Right ventricle myocardium inferior (tissue), 1 donor: ENCODE results near the gene CEP128. TPM values are rescaled to one million over a fixed set of nuclear protein-coding genes. Genes with fewer than 3 reads are reported as not detected.

ENCODE experiments used
- ATAC-seq: fragments of 200-7000 bp; cut with Tn5 transposase; one replicate; pipeline ENCODE4 v1.9.1; 2020; ENCODE audit warnings: mild to moderate bottlenecking, moderate library complexity
- DNase-seq: peaks from one replicate; pipeline ENCODE4 v3.0.0; 2021; ENCODE audit errors: missing footprints
- intact Hi-C: fragments of 100-400 bp; cut with DNase I; formaldehyde crosslinking; loops from one replicate; pipeline ENCODE4 v1.11.0; 2022
- long read RNA-seq: library from polyadenylated mRNA; unstranded; transcript quantifications from one replicate; pipeline ENCODE4 v2.0.0, GENCODE V29; 2021
- total RNA-seq: library from RNA; stranded (reverse); fragmentation: NEBNext Ultra II Directional; extraction: Animal tissue kit (Norgen Biotek cat#: 25700); gene quantifications from one replicate; pipeline ENCODE4 v1.2.1, GENCODE V29; 2021
- donor health status: DM: no; HTN: yes; CAD: no; lungs with severe emphysema.

The CEP128 gene
- total RNA-seq = 3.5 TPM
- long read RNA-seq = 0 reads

DNA sequence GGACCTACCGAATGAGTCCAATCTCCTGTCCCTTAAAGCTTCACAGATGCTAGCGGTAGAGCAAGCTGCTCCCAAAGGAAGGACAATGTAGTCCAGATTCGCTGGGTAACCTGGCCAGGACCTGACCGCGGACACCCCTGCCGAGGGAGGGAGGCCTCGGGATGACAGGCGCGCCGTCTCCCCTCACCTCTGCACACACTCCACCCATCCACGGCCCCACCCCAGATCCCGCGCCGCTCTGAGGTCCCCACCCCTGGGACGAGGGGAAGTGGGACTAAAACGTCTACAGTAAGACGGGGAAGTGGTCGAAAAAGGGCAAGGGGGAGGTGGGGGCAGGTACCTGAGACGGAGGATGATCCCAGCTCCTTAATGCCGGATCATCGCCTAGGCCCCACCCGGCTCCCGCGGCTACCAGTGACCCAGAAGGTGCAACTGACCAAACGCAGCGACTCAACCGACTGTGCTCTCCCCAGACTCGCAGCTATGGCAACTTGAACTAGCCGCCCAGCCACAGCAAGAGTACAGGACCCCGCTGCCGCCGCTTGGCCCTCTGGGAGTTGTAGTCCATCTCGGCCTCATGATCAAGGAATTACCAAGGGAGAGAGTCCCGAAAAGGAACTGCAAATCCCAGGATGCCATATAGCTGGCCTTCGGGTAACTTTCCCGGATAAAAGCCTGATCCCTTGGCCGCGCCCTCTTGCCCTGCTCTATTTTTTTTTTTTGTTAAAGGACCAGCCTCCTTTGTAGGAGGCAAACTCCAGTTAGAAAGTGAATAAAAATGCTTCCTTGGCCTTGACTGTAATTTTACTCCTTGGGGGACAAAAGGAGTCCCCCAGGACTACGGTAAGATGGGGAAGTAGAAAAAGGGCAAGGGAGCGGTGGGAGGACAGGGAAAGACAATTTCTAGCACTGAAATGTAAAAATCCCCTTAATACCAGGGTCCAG, at the start of gene CEP128:
TSS of gene CEP128 (minus strand) at position 498 of the 945 bp plus-strand sequence.
- peak; percentile 100 for ATAC-seq
- intact Hi-C loops = no loop called here
- peak; percentile 96 for DNase-seq

DNA sequence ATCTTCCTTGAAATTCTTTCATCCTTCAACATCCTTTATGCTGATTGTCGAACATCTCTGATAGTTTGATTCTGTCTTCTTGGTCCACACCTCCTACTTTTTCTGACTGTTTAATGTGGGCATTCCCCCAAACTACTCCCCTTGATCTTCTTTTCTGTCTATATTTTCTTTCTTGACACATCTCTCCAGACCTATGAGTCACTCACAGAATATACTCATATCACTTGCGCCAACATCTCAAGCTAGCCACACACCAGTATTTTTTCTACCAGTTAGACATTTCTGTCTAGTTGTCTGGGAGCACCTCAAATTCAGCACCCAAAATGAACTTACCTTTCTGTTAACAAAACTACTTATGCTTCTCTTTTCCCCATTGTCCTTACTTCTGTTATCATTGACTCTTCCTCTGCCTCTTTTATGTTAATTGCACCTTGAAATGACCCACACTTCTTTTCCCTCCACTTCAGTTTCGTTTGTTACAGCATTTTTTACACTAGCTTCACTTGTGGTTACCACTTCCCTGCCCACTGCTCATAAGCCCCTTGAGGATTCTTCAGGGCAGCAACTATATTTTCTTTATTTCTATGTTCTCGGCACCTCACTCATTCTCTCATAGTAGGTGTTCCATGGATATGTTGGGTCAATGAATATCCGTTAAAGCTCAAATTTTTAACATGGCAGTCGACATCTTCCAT, 47.3 kb upstream of the CEP128 start:
- ATAC-seq (no peak), DNase-seq (no peak)
- intact Hi-C loops = no loop called here

DNA sequence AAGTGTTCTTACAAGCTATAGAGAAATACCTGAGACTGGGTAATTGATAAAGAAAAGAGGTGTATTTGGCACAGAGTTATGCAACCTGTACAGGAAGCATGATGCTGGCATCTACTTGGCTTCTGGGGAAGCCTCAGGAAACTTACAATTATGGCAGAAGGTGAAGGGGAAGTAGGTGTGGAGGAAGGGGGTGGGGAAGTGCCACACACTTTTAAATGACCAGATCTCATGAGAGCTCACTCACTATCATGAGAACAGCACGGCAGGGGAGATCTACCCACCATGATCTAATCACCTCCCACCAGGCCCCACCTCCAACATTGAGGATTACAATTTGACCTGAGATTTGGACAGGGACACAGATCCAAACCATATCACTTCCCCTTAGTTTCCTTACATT, 46.7 kb upstream of the CEP128 start:
- ATAC-seq (no peak), DNase-seq (no peak)
- intact Hi-C loops = no loop called here

DNA sequence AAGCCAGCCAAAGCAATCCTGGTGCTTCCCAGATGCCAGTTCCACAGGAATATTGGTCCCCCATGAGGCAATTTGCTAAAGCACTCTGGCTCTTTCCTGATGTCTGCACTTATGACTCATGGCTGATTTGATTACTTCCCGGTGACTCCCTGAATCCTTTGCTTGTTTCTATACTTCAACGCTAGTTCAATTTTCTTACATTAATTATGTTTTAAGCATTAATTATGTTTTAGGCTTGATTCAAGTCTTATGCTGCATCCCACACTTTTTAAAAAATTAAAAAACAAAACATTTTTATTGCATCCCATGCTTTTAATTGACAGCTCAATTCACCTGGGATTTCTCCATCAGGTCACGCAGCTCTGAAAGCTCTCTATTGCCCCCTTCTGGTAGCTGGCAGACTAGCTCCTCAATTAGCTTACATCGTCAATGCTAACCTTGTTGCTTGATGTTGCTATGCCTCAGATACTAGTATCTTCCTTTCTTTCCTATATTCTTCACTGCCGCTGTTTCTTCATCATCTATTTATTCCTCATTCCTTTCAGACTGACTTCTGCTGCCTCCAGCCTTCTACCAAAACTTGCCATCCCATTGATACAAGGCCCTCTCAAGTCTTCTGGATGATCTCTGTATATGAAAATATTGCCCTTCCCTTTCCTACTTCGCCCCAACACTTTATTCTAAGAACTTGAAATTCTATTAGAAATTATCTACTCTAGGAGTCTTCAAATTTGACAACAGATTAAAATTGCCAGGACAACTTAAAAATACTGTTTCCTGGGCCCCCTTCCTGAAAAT, 45.9 kb upstream of the CEP128 start:
- ATAC-seq (peak; percentile 75), DNase-seq (no peak)
- intact Hi-C loops = loop anchor here (1.0 kb wide), 1 partner anchor 33 kb away; no protein-coding TSS in a partner anchor

DNA sequence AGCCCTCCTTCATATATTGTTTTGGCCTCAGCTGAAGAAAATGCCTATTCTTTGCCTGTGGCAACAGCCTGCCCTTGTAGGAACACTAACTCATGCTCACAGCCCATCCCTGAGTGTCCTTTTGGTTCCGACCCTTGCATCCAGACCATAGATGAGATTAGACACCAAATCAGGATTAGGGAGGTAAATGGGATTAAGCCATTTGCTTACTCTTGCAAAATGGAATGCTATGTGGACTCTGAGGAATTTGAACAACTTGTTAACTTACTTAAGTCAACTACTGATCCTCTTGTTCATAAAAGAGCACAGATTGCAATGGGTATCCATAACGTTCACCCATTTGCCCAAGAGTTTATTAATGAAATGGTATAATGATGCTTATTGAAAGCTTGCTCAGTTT, 41.2 kb upstream of the CEP128 start:
- no peak for ATAC-seq
- intact Hi-C loops = no loop called here
- no peak for DNase-seq

DNA sequence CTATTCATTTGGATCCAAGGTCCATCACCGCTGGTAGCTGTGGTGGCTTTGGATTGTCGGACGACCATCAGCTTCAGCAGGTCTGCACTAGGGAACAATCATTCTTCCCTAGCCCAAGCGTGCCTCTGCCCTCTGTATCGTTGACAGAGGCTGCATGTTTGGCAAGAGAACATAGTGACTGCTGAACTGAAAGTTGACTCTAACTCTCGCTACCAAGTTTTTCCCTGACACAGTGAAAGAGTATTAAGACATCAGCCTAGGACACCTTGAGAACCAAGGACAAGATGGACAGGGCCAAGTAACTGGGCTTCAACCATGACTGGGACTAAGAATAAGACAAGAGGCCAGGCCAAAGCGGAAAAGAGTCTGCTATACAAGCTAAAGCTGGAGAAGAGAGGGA, 40.1 kb upstream of the CEP128 start:
- ATAC-seq (no peak), DNase-seq (no peak)
- intact Hi-C loops = no loop called here

DNA sequence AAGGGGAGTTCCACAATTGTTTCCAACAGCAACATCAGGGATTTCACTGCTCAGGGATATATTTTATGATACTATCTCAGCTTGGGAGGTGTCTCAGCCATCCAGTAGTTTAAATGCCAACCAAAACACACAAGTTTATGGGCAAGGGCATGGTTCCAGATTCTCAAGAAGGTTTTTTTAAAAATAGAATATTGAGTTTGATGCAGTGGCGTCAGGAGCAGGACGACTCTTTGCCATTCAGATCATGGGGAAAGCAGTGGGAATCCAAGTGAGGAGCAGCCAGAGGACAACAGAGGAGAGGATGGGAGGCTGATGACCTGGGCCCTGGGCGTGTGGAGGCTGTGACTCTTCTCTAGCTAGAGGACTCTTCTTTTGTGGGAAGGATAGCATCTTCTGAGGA, 39.6 kb upstream of the CEP128 start:
- no peak for DNase-seq
- intact Hi-C loops = no loop called here
- ATAC-seq = no peak

DNA sequence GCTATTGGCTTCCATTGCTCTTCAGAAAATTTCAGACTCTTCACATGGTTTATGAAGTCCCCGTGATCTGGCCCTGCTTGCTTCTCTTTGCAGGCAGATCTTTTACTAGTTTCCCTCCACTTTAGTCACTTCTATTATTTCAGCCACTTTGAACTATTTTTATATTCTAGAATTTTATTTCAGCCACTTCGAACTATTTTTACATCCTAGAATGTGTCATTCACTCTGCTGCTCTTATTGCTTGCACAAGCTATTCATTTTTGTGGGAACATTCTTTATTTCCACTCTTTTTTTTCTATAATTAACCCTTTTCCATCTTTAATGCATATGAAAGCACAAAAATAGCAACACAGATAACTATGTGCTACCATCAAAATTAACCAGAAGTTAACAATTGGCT, 38.4 kb upstream of the CEP128 start:
- DNase-seq (no peak), ATAC-seq (no peak)
- intact Hi-C loops = no loop called here

DNA sequence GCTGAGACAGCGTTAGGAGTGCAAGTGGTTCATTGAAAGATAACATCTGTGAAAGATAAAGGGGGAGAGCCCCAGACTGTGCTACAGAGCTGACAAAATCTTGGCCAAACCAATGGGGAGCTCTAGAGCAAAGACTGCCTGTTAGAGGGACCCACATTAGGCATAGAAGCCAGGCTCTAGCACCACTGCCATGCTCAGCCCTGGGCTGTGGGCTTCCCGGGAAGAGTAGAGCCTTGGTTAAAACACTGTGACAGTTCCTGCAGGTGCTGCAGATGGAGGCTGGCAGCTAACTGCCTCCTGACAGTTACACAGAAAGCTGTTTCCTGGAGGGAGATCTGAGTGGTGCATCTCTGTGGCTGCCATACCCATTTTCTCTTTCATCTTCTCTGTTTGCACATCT, 36.9 kb upstream of the CEP128 start:
- ATAC-seq (no peak), DNase-seq (no peak)
- intact Hi-C loops = no loop called here

DNA sequence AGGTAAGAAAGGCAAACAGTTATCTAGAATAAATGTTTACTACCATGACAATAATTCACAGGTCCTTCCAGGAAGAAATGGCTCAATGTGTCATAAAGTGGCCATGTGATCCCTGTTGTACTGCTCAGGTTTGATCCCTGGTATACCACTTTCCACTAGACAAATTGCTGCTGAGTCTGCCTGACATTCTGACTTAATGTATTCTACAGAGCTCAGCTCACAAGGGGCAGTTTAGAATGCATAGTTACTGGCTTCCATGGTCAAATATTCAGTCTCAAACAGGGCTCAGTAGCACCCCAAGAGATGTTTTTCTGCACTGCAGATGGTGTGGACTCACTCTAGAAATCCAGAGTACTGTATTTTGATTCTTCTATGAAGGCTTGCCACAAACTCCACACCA, 35.7 kb upstream of the CEP128 start:
- no peak for ATAC-seq
- intact Hi-C loops = no loop called here
- no peak for DNase-seq

DNA sequence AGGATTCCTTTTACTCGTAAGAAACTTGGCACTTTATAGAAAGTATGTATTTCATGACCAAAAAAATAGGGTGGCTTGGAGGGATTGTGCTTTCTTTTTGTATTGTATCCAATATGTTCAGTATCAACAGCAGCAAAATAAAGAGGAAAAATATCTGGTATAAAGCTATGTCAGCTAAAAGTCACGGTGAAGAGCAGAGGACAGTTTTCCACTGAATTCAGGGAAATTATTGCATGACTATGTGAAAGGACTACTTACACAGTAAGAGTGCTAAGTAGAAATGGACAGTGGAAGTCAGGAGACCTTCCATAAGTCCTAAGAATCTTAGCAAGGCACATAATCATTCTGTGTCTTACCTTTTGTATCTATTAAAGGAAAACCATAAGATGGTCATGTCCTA, 33.1 kb upstream of the CEP128 start:
- intact Hi-C loops = no loop called here
- DNase-seq (no peak), ATAC-seq (no peak)

DNA sequence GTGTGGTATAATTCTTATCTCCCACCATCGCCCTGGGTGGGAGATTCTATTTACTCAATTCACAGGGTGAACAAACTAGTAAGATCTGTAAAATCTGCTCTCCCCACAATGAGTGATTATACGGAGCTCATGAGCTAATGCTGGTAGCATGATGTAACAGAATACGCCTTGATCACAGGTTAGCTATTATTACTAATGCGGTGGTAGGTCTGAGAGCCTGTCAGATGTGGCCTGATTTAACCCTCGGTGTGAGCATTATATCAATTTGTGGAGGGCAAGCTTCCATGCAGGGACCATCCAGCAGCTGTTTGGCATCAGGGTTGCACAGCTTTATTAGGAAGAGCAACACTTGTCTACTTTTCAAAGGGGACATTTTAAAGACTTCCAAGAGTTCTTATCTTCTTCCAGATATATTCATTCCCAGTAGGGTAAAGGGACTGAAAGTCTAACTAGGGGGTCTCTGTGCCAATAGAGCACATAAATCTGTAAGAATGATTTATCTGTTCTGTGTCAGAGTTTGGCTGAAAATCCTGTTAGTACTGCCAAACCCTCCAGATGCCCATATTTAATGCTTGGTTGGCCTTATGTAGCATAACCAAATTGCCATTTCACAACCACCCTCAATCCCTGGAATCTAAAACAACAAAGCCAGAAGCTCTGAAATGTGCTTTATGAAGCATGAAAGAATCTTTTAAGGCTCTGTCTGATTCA, 32.5 kb upstream of the CEP128 start:
- DNase-seq (no peak), ATAC-seq (no peak)
- intact Hi-C loops = no loop called here

DNA sequence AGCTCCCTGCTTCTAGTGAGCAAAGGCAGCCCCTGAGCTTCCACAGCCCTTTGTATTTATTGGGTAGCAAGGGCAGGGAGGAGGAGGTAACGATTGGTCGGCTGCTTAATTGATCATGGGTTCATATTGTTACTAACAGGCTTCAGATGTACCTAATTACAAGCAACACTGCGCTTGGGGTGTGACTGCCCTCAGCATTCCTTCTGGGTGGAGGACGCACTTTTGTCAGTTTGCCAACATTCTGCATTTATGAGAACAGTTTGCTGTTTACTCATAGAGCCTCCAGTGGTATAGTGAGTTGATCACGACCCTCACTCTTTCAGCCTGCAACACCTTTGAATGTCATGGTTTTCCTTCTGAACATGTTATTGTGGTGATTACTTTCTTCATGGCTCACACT, 23.5 kb upstream of the CEP128 start:
- intact Hi-C loops = no loop called here
- ATAC-seq (no peak), DNase-seq (no peak)

DNA sequence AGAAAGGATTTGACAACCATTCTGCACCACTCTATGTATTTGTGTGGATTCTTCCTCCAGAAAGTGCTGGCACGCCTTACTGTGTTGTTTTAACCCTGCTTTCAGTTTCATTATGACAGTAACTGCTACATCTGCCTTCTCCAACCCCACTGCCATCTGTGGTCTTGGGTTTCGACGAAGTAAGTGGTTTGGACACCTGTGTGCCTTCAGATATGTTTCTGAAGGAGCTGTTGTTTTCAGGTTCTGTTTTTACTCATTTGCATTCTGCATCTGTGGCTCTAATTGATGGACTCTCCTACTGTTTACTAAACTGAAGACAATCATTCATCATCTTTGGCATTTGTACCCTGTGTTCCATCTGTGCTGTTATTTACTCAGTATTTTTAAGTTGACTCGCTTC, 18.0 kb upstream of the CEP128 start:
- intact Hi-C loops = loop anchor here (10.0 kb wide), 1 partner anchor 505 kb away; no protein-coding TSS in a partner anchor
- DNase-seq (no peak), ATAC-seq (no peak)

DNA sequence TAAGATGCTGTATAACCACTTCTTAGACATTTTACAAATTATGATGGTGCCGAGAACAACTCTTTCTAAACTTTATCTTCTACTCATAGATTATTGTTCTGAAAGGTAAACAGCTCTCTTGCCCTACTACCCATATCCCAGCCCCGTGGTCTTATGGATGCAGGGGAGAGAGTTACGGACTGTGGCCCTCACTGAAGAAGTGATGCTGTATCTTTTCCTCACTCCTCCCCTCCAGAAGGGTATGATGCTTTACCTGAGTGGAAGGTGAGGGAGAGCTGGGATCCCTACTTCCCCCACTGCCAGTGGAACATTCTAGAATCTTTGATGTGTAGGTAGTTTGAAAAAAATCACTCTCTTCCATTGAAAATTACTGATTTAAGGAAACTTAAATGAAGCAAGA, 17.4 kb upstream of the CEP128 start:
- no peak for ATAC-seq
- intact Hi-C loops = loop anchor here (10.0 kb wide), 1 partner anchor 506 kb away; no protein-coding TSS in a partner anchor
- DNase-seq = no peak

DNA sequence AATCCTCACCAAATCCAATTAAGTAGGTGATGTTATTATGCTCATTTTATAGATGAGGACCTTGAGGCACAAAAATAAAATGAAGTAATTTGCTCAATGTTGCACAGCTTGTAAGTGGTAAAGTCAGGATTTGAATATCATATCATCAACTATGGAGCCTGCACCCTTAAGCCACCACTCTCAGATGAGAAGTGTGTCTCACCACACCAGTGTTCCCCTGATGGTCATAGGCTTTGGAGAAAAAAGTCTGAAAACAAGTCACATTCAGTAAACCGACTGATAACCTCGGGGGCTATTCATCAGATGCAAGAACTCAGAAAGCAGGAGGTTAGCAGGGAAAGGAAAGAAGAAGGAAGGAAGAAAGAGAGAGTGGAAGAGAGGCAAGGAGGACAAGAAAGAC, 16.7 kb upstream of the CEP128 start:
- DNase-seq (no peak), ATAC-seq (no peak)
- intact Hi-C loops = loop anchor here (10.0 kb wide), 1 partner anchor 507 kb away; no protein-coding TSS in a partner anchor

DNA sequence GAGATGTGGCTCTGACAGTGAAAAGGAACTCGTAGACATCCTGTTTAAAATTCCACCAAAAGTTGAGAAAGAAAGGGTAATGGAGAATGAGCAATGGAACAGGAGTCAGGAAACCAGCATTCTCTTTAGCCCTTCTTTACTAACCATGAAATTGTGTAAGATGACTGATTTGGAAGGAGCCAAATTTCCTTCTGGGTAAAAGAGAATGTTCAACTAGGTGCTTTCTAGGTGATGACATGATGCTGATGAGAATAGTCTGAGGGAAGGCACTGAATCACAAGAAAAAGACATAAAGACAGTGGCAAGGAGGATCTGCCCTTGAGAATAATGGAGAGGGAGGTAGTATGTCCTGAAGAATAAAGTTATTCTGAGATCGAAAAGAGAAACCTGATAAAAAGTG, 16.1 kb upstream of the CEP128 start:
- intact Hi-C loops = loop anchor here (10.0 kb wide), 1 partner anchor 507 kb away; no protein-coding TSS in a partner anchor
- DNase-seq = no peak
- no peak for ATAC-seq

DNA sequence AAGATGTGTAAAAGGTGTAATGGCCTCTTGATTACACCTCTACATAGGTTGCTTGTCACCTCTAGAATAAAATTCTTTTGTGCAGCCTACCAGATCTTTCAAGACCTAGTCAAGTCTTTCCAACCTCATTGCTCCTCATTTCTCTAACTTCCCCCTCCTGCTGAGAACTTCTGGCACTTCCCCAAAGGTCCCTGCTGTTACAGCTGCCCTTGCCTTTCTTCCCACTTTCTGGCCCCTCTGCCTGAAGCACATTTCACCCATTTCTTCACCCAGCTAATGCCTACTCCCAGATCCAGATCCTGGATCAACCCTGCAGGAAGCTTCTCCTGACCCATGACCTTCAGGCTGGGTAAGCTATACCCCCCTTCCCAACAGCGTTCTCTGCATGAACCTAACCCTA, 15.4 kb upstream of the CEP128 start:
- no peak for ATAC-seq
- DNase-seq = no peak
- intact Hi-C loops = loop anchor here (10.0 kb wide), 1 partner anchor 508 kb away; no protein-coding TSS in a partner anchor
